ENCODE results near the gene CORO2A.

Gene CORO2A

GRCh38 chr9:98220911-98221310 lies 28.5 kb upstream of the CORO2A start:
- no peak for DNase-seq (ENCODE audit: low spot score)
- TF ChIP-seq CTCF (IDR thresholded peaks at IDR 0.05; ENCODE audit: borderline replicate concordance, control extremely low read depth, extremely low read depth, insufficient read depth, missing control alignments) = no peak
- in situ Hi-C loops (cut with MboI; ENCODE audit: low sequenced_read_pairs, unreplicated experiment) = no loop called here

GRCh38 chr9:98219794-98220370 lies 27.4 kb upstream of the CORO2A start:
- in situ Hi-C loops (cut with MboI; ENCODE audit: low sequenced_read_pairs, unreplicated experiment) = no loop called here
- DNase-seq (ENCODE audit: low spot score) = no peak
- no peak for TF ChIP-seq CTCF (IDR thresholded peaks at IDR 0.05; ENCODE audit: borderline replicate concordance, control extremely low read depth, extremely low read depth, insufficient read depth, missing control alignments)

GRCh38 chr9:98219364-98219716 lies 26.9 kb upstream of the CORO2A start:
- no peak for DNase-seq (ENCODE audit: low spot score)
- TF ChIP-seq CTCF (IDR thresholded peaks at IDR 0.05; ENCODE audit: borderline replicate concordance, control extremely low read depth, extremely low read depth, insufficient read depth, missing control alignments) = no peak
- in situ Hi-C loops (cut with MboI; ENCODE audit: low sequenced_read_pairs, unreplicated experiment) = no loop called here

GRCh38 chr9:98218562-98219363 lies 26.3 kb upstream of the CORO2A start:
- TF ChIP-seq CTCF (IDR thresholded peaks at IDR 0.05; ENCODE audit: borderline replicate concordance, control extremely low read depth, extremely low read depth, insufficient read depth, missing control alignments) = no peak
- in situ Hi-C loops (cut with MboI; ENCODE audit: low sequenced_read_pairs, unreplicated experiment) = no loop called here

GRCh38 chr9:98217255-98217654 lies 24.8 kb upstream of the CORO2A start:
- no peak for TF ChIP-seq CTCF (IDR thresholded peaks at IDR 0.05; ENCODE audit: borderline replicate concordance, control extremely low read depth, extremely low read depth, insufficient read depth, missing control alignments)
- in situ Hi-C loops (cut with MboI; ENCODE audit: low sequenced_read_pairs, unreplicated experiment) = no loop called here
- no peak for DNase-seq (ENCODE audit: low spot score)

More at GRCh38 chr9:98218562-98219363, 26.3 kb upstream of the CORO2A start:
- no peak for DNase-seq (ENCODE audit: low spot score)

GRCh38 chr9:98216391-98216790 lies 24.0 kb upstream of the CORO2A start:
- in situ Hi-C loops (cut with MboI; ENCODE audit: low sequenced_read_pairs, unreplicated experiment) = no loop called here
- DNase-seq (ENCODE audit: low spot score) = no peak
- no peak for TF ChIP-seq CTCF (IDR thresholded peaks at IDR 0.05; ENCODE audit: borderline replicate concordance, control extremely low read depth, extremely low read depth, insufficient read depth, missing control alignments)

Data from GM13976 (cell line).